SK-N-SH (cell line): Measurements from ENCODE around the gene DNAJA2. TPM values are rescaled to one million over a fixed set of nuclear protein-coding genes. Genes with fewer than 3 reads are reported as not detected.

Experiments
- CTCF ChIA-PET: fragments of 300-600, 350-600 bp; formaldehyde crosslinking; extraction: SDS; loops from one replicate; lab custom pipeline; 2021; lab: Yijun Ruan, JAX
- POLR2A ChIA-PET: fragments of 350-600 bp; sonication (Branson Sonifier 250); formaldehyde crosslinking; extraction: SDS; loops from one replicate; lab custom pipeline; 2020; ENCODE audit warnings: antibody characterized with exemption, inconsistent platforms; lab: Yijun Ruan, JAX
- DNase-seq: peaks from one replicate; pipeline ENCODE4 v3.0.0; 2012
- H2AFZ ChIP-seq: fragments of 200-600 bp; sonication (generic); 2 replicates; pipeline ENCODE4 v1.8.1; 2016; ENCODE audit warnings: antibody characterized with exemption, mild to moderate bottlenecking, low read depth
- H3F3A ChIP-seq: fragments of 200-600 bp; sonication (generic); replicated peaks from 2 replicates; pipeline ENCODE3; 2016; ENCODE audit warnings: antibody characterized with exemption, mild to moderate bottlenecking; ENCODE audit not compliant: insufficient read depth
- H3K27ac ChIP-seq, 2 experiments: fragments of 200-500 bp in 1 of 2; fragments of 200-600 bp in 1 of 2; sonication (Bioruptor generic) in 1 of 2; sonication (generic), shearing (Covaris generic) in 1 of 2; 2 replicates each; pipeline versions ENCODE4 v1.5.1 to v1.6.1; 2014 to 2016; ENCODE audit warnings: low read depth in 2 of 2, inconsistent platforms in 1 of 2, low read length in 1 of 2, mild to moderate bottlenecking in 1 of 2, mixed read lengths in 1 of 2
- H3K27me3 ChIP-seq: fragments of 200-600 bp; sonication (generic), shearing (Covaris generic); 2 replicates; pipeline ENCODE4 v1.6.1; 2016; ENCODE audit warnings: mixed run types; ENCODE audit not compliant: insufficient read depth
- H3K36me3 ChIP-seq, 2 experiments: fragments of 200-500 bp in 1 of 2; fragments of 200-600 bp in 1 of 2; sonication (Bioruptor generic) in 1 of 2; sonication (generic) in 1 of 2; replicated peaks in 1 of 2; 2 replicates each; pipeline versions ENCODE3 to v1.5.1; 2014 to 2016; ENCODE audit warnings: low read length in 1 of 2, mild to moderate bottlenecking in 1 of 2; ENCODE audit not compliant: insufficient read depth in 2 of 2, control insufficient read depth in 1 of 2
- H3K4me1 ChIP-seq, 2 experiments: fragments of 200-500 bp in 1 of 2; fragments of 200-600 bp in 1 of 2; sonication (Bioruptor generic) in 1 of 2; sonication (generic), shearing (Covaris generic) in 1 of 2; 2 replicates each; pipeline versions ENCODE4 v1.5.1 to v1.6.1; 2014 to 2016; ENCODE audit warnings: low read depth in 1 of 2, low read length in 1 of 2, mixed run types in 1 of 2; ENCODE audit not compliant: insufficient read depth in 2 of 2, control insufficient read depth in 1 of 2
- H3K4me2 ChIP-seq: fragments of 200-600 bp; sonication (generic), shearing (Covaris generic); 2 replicates; pipeline ENCODE4 v1.6.1; 2017; ENCODE audit warnings: mixed run types
- H3K4me3 ChIP-seq, 2 experiments: fragments of 200-500 bp in 1 of 2; fragments of 200-600 bp in 1 of 2; sonication (Bioruptor generic) in 1 of 2; sonication (generic), shearing (Covaris generic) in 1 of 2; 2 replicates each; pipeline versions ENCODE4 v1.5.1 to v1.8.1; 2014 to 2016; ENCODE audit warnings: low read depth in 2 of 2, inconsistent platforms in 1 of 2, low read length in 1 of 2, mild to moderate bottlenecking in 1 of 2, mixed read lengths in 1 of 2, moderate library complexity in 1 of 2
- H3K79me2 ChIP-seq: fragments of 200-600 bp; sonication (generic); 2 replicates; pipeline ENCODE4 v1.8.1; 2017; ENCODE audit warnings: mild to moderate bottlenecking; ENCODE audit not compliant: insufficient read depth
- H3K9ac ChIP-seq: fragments of 200-600 bp; sonication (generic); 2 replicates; pipeline ENCODE4 v1.6.1; 2017; ENCODE audit warnings: mixed run types
- H3K9me2 ChIP-seq: fragments of 200-600 bp; sonication (generic); 2 replicates; pipeline ENCODE4 v1.6.1; 2017; ENCODE audit warnings: mixed run types
- H3K9me3 ChIP-seq: fragments of 200-600 bp; sonication (generic); 2 replicates; pipeline ENCODE4 v1.6.1; 2017; ENCODE audit warnings: mixed run types, mild to moderate bottlenecking, moderate library complexity
- H4K20me1 ChIP-seq: fragments of 200-600 bp; sonication (generic); 2 replicates; pipeline ENCODE4 v1.6.1; 2017; ENCODE audit warnings: mild to moderate bottlenecking, mixed run types; ENCODE audit not compliant: insufficient read depth
- CHD2 ChIP-seq: fragments of 150-350 bp; IDR thresholded peaks from 2 replicates; pipeline ENCODE4 v1.6.1; 2018; ENCODE audit warnings: low read length; ENCODE audit not compliant: partially characterized antibody
- EP300 ChIP-seq, 2 experiments: IDR thresholded peaks; 2 replicates each; pipeline versions ENCODE4 v1.4.0 to v1.6.1; 2012; ENCODE audit warnings: borderline replicate concordance in 1 of 2, low read depth in 1 of 2, low read length in 1 of 2
- EZH2phosphoT487 ChIP-seq: fragments of 200-600 bp; sonication (generic); IDR thresholded peaks from 2 replicates; pipeline ENCODE4 v1.6.1; 2017; ENCODE audit warnings: low read depth, mixed run types, mild to moderate bottlenecking, antibody characterized with exemption, moderate library complexity, borderline replicate concordance
- FOXJ3 ChIP-seq: sonication (generic); formaldehyde crosslinking; IDR thresholded peaks from 2 replicates; pipeline ENCODE4 v1.5.1; 2020; ENCODE audit warnings: mild to moderate bottlenecking, missing genetic modification reagents
- FOXM1 ChIP-seq: IDR thresholded peaks from 2 replicates; pipeline ENCODE4 v1.4.0; 2012; ENCODE audit warnings: low read depth, mild to moderate bottlenecking
- GATA2 ChIP-seq: sonication (generic); formaldehyde crosslinking; IDR thresholded peaks from 2 replicates; pipeline ENCODE4 v1.5.0; 2020; ENCODE audit warnings: mild to moderate bottlenecking, missing genetic modification reagents
- JUND ChIP-seq: IDR thresholded peaks from 2 replicates; pipeline ENCODE4 v1.4.0; 2012
- MXI1 ChIP-seq: IDR thresholded peaks from 2 replicates; pipeline ENCODE4 v1.6.1; 2012; ENCODE audit warnings: mild to moderate bottlenecking, low read depth, low read length, improper control_type of control experiment
- NFIC ChIP-seq: IDR thresholded peaks from 2 replicates; pipeline ENCODE4 v1.4.0; 2012; ENCODE audit warnings: borderline replicate concordance
- POLR2AphosphoS5 ChIP-seq: IDR thresholded peaks from 2 replicates; pipeline ENCODE4 v1.6.1; 2012; ENCODE audit warnings: low read depth, low read length
- RAD21 ChIP-seq: IDR thresholded peaks from 2 replicates; pipeline ENCODE4 v1.6.1; 2012; ENCODE audit warnings: mild to moderate bottlenecking, low read length
- TCF12 ChIP-seq: IDR thresholded peaks from 2 replicates; pipeline ENCODE4 v1.4.0; 2012
- WGBS: methylation state at CpG from one replicate; pipeline ENCODE4 v1.1.6; 2017; ENCODE audit warnings: low lambda C conversion rate; 5-methylcytosine and 5-hydroxymethylcytosine counted together
- polyA plus RNA-seq, 3 experiments: library from polyadenylated mRNA; depleted of rRNA; stranded (reverse); fragments of >200 nt; gene quantifications; 2 replicates each; pipeline ENCODE4 v1.2.3, GENCODE V29; 2012
- TF ChIP-seq, protein P1 (sequence below): fragments of 200-600 bp; sonication (generic); IDR thresholded peaks from 2 replicates; pipeline ENCODE4 v1.6.1; 2017; ENCODE audit warnings: antibody characterized with exemption, mild to moderate bottlenecking, moderate library complexity
- TF ChIP-seq, protein P2 (sequence below): fragments of 150-350 bp; IDR thresholded peaks from 2 replicates; pipeline ENCODE4 v1.6.1; 2017; ENCODE audit warnings: antibody characterized with exemption, low read length, low read depth, borderline replicate concordance
- TF ChIP-seq, protein P3 (sequence below): IDR thresholded peaks from 2 replicates; pipeline ENCODE4; 2012

Gene DNAJA2
- polyA plus RNA-seq, 1 of the 3 experiments (the other 2 are of a cell fraction), result 9.7 TPM

DNA sequence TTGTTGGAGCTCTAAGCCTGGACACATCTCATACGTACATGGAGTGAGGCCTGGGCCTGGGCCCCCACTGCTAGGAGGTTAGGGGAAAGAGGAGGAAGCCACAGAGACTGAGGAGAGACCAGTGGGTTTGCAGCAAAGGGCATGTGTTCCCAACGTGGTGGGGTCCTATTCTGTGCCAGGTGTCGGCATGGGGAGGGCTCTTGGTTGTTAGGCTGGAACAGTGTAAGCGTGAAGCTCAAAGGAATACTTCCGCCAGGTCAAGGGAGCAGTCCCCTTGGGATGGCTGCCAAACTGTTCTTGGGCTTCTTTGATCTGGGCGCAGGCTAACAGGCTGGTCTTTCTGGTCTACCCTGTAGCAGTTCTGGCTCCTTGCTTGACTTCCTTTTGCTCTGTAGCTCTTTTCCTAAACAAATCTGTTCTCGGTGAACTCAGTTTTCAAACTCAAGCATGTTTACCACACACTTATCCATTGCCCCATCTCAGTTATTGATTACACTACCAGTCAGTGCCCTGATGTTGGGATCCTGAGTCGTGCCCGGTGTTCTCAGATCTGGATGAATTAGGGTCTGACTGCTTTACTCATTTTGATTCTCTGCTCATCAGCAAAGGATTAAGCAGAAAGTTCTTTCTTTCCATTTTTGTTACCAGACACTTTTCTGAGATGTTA lies 52.9 kb downstream of the DNAJA2 start (continued):
- no peak for TF ChIP-seq MXI1
- no peak for TF ChIP-seq GATA2
- TF ChIP-seq FOXM1, result no peak
- no peak for TF ChIP-seq JUND
- no peak for TF ChIP-seq POLR2AphosphoS5
- TF ChIP-seq, protein P1, sequence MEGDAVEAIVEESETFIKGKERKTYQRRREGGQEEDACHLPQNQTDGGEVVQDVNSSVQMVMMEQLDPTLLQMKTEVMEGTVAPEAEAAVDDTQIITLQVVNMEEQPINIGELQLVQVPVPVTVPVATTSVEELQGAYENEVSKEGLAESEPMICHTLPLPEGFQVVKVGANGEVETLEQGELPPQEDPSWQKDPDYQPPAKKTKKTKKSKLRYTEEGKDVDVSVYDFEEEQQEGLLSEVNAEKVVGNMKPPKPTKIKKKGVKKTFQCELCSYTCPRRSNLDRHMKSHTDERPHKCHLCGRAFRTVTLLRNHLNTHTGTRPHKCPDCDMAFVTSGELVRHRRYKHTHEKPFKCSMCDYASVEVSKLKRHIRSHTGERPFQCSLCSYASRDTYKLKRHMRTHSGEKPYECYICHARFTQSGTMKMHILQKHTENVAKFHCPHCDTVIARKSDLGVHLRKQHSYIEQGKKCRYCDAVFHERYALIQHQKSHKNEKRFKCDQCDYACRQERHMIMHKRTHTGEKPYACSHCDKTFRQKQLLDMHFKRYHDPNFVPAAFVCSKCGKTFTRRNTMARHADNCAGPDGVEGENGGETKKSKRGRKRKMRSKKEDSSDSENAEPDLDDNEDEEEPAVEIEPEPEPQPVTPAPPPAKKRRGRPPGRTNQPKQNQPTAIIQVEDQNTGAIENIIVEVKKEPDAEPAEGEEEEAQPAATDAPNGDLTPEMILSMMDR, result no peak
- TF ChIP-seq, all 33 proteins: peak for 0

DNA sequence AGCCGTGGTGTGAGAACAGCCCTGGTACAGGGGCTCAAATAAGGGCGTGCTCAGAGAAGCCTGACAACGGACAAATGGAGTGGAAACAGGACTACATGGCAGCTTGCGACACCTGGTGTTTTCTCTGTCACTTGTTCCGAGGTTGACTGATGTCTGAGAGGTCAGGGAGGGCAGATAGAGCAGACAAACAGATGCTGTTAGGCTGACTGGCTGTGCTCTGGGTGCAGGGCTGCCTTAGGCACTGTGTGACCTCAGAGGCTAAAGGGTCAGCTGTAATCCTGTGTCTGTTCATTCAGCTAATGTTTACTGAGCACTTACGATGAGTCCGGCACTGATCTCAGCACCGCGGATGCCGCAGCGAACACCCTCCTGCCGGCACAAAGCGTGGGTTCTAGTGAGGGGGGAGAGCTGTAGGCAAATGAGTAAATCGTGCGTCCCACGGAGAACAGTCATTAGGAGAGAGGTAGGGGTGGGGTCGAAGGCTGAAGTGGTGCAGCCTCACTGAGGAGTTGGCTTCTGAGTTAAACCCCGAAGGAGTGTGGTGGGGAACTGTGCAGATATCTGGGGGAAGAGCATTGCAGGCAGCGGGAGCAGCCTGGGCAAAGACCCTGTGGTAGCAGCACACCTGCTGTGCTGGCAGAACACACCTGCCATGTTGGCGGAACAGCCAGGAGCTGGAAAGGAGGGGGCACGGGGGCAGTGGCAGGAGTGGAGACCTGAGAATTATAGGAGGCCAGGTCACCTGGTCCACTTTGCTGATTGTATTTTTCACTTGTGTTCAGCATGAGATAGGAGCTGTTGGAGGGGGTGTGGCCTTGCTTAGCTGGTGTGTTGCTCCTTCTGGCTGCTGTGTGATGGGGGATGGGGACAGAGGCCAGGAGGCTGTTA lies 54.3 kb downstream of the DNAJA2 start:
- no peaks in the 10 kb centered on the region for H3K27me3 ChIP-seq
- no peak overlapping the region for H3K4me2 ChIP-seq
- no peak overlapping the region for H3K4me3 ChIP-seq
- no peaks in the 10 kb centered on the region; a peak in 1 of 4 replicates for H3K4me1 ChIP-seq
- no peaks in the 10 kb centered on the region for H4K20me1 ChIP-seq
- H3K9ac ChIP-seq, result no peak overlapping the region
- H3K36me3 ChIP-seq, result peaks cover 16 to 34% of the 10 kb centered on the region in 2 experiments
- H3K27ac ChIP-seq, result no peak overlapping the region
- no peaks in the 10 kb centered on the region for H3F3A ChIP-seq
- H3K79me2 ChIP-seq, result no peaks in the 10 kb centered on the region
- no peaks in the 10 kb centered on the region for H3K9me2 ChIP-seq
- TF ChIP-seq FOXJ3 (CRISPR knock-in tag) (no peak), JUND (no peak), TCF12 (no peak), CHD2 (no peak), NFIC (no peak), EZH2phosphoT487 (no peak), RAD21 (no peak), EP300 (IDR thresholded peaks at IDR 0.05; ENCODE audit: borderline replicate concordance in 1 of 2, low read depth in 1 of 2, low read length in 1 of 2) (no peak), GATA2 (no peak)
- TF ChIP-seq, protein P2, sequence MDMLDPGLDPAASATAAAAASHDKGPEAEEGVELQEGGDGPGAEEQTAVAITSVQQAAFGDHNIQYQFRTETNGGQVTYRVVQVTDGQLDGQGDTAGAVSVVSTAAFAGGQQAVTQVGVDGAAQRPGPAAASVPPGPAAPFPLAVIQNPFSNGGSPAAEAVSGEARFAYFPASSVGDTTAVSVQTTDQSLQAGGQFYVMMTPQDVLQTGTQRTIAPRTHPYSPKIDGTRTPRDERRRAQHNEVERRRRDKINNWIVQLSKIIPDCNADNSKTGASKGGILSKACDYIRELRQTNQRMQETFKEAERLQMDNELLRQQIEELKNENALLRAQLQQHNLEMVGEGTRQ, result no peak
- TF ChIP-seq, protein P3, sequence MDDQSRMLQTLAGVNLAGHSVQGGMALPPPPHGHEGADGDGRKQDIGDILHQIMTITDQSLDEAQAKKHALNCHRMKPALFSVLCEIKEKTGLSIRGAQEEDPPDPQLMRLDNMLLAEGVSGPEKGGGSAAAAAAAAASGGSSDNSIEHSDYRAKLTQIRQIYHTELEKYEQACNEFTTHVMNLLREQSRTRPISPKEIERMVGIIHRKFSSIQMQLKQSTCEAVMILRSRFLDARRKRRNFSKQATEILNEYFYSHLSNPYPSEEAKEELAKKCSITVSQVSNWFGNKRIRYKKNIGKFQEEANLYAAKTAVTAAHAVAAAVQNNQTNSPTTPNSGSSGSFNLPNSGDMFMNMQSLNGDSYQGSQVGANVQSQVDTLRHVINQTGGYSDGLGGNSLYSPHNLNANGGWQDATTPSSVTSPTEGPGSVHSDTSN, result no peak
- H2AFZ ChIP-seq, result no peak overlapping the region
- CTCF ChIA-PET, result interaction anchor here (0.8 to 5.5 kb wide), 8 partner anchors 9 to 1198 kb away, joined by 3 to 28 read pairs (median 8); no protein-coding TSS in a partner anchor
- DNase-seq, result no peak
- H3K9me3 ChIP-seq, result no peaks in the 10 kb centered on the region
- POLR2A ChIA-PET, result no interaction called here
- WGBS, result 93% methylated on average over 21 of the region's 21 CpGs
